Left renal cortex interstitium (tissue), 4 donors: Measurements from ENCODE around the gene HECW1. TPM values are rescaled to one million over a fixed set of nuclear protein-coding genes. Genes with fewer than 3 reads are reported as not detected.

Experiments
- DNase-seq, 4 donors: peaks; one replicate each; pipeline ENCODE4 v3.0.0-alpha.2; 2013; ENCODE audit warnings: low read depth in 4 of 4, low spot score in 2 of 4, missing footprints in 1 of 4
- polyA plus RNA-seq, 4 donors: library from polyadenylated mRNA; unstranded; fragments of 120-200 nt; gene quantifications; one replicate each; pipeline ENCODE4 v1.2.1, GENCODE V29; 2013; ENCODE audit not compliant: insufficient read length in 4 of 4

HECW1 gene
- polyA plus RNA-seq, 4 donors = 4.3 to 11.2 (median 6.3) TPM

- DNase-seq = no peak
These were observed 187.7 kb downstream of the HECW1 start for GRCh38 chr7:43300121-43300520.

GRCh38 chr7:43302211-43302711, 189.8 kb downstream of the HECW1 start:
- no peak for DNase-seq

GRCh38 chr7:43302773-43303460, 190.5 kb downstream of the HECW1 start:
- DNase-seq = no peak

- no peak for DNase-seq
These were observed 191.3 kb downstream of the HECW1 start for GRCh38 chr7:43303740-43304241.

- no peak for DNase-seq
These were observed 194.0 kb downstream of the HECW1 start for GRCh38 chr7:43306404-43306803.

- DNase-seq = no peak
These were observed 195.1 kb downstream of the HECW1 start for GRCh38 chr7:43307522-43307921.

- DNase-seq = no peak
These were observed 196.7 kb downstream of the HECW1 start for GRCh38 chr7:43308913-43309705.

- DNase-seq = no peak
These were observed 197.2 kb downstream of the HECW1 start for GRCh38 chr7:43309706-43310022.

GRCh38 chr7:43311052-43311451, 198.6 kb downstream of the HECW1 start:
- DNase-seq = no peak

GRCh38 chr7:43311694-43312093, 199.2 kb downstream of the HECW1 start:
- no peak for DNase-seq

GRCh38 chr7:43313628-43314378, 201.4 kb downstream of the HECW1 start:
- no peak for DNase-seq

GRCh38 chr7:43314379-43315158, 202.1 kb downstream of the HECW1 start:
- no peak for DNase-seq

GRCh38 chr7:43317075-43317474, 204.6 kb downstream of the HECW1 start:
- DNase-seq = no peak

GRCh38 chr7:43318188-43318770, 205.8 kb downstream of the HECW1 start:
- no peak for DNase-seq

GRCh38 chr7:43325595-43325994, 213.1 kb downstream of the HECW1 start:
- DNase-seq = no peak

- peak in 1 of 4 donors; percentile 28 for DNase-seq
These were observed 215.9 kb downstream of the HECW1 start for GRCh38 chr7:43328336-43328735.

- no peak for DNase-seq
These were observed 216.4 kb downstream of the HECW1 start for GRCh38 chr7:43328785-43329380.

- no peak for DNase-seq
These were observed 219.8 kb downstream of the HECW1 start for GRCh38 chr7:43332193-43332796.

- no peak for DNase-seq
These were observed 224.7 kb downstream of the HECW1 start for GRCh38 chr7:43337191-43337590.
